HL-60 (cell line): ENCODE data around the gene IKZF3.

ENCODE experiments used
- GABPA ChIP-seq: IDR thresholded peaks from 2 replicates; pipeline ENCODE4 v1.6.1; 2012; ENCODE audit warnings: low read depth
- POLR2AphosphoS5 ChIP-seq: IDR thresholded peaks from 2 replicates; pipeline ENCODE4 v1.6.1; 2012; ENCODE audit warnings: low read depth
- REST ChIP-seq: IDR thresholded peaks from 2 replicates; pipeline ENCODE4 v1.6.1; 2012; ENCODE audit warnings: low read depth; ENCODE audit not compliant: insufficient replicate concordance
- SPI1 ChIP-seq: IDR thresholded peaks from 2 replicates; pipeline ENCODE4 v1.6.1; 2012; ENCODE audit warnings: low read depth, mild to moderate bottlenecking, borderline replicate concordance
- TF ChIP-seq, protein P1 (sequence below): IDR thresholded peaks from one replicate; pipeline ENCODE4 v1.5.1; 2011; ENCODE audit warnings: low read length, control low read depth, inconsistent platforms; ENCODE audit not compliant: insufficient read depth

DNA sequence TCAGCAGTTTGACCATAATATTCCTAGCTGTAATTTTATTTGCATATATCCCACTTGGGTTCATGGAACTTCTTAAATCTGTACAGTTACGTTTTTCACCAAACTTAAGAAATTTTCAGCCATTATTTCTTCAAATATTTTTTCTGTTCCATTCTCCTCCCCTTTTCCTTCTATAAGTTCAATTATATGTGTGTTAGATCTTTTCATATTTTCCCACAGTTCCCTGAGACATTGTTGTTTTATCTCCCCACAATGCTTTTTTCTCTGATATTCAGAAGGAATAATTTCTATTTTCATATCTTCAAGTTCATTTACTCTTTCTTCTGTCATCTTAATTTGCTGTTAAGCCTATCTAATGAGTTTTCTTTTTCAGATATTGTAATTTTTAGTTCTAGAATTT is 26.1 kb downstream of the IKZF3 start:
- TF ChIP-seq, protein P1, sequence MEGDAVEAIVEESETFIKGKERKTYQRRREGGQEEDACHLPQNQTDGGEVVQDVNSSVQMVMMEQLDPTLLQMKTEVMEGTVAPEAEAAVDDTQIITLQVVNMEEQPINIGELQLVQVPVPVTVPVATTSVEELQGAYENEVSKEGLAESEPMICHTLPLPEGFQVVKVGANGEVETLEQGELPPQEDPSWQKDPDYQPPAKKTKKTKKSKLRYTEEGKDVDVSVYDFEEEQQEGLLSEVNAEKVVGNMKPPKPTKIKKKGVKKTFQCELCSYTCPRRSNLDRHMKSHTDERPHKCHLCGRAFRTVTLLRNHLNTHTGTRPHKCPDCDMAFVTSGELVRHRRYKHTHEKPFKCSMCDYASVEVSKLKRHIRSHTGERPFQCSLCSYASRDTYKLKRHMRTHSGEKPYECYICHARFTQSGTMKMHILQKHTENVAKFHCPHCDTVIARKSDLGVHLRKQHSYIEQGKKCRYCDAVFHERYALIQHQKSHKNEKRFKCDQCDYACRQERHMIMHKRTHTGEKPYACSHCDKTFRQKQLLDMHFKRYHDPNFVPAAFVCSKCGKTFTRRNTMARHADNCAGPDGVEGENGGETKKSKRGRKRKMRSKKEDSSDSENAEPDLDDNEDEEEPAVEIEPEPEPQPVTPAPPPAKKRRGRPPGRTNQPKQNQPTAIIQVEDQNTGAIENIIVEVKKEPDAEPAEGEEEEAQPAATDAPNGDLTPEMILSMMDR = no peak
- TF ChIP-seq GABPA (no peak), POLR2AphosphoS5 (no peak), REST (no peak), SPI1 (no peak)
